Bronchial epithelial cell (primary cell): ENCODE results near the gene MAP3K5. TPM values are rescaled to one million over a fixed set of nuclear protein-coding genes. Genes with fewer than 3 reads are reported as not detected.

Experiments
- DNase-seq: peaks from one replicate; pipeline ENCODE4 v3.0.0-alpha.2; 2010; ENCODE audit warnings: low read depth
- FAIRE-seq: peaks from 2 replicates; lab custom pipeline; 2011; peaks lifted over from hg19 to GRCh38; lab: Jason Lieb, UNC
- H3K27me3 ChIP-seq: 2 replicates; pipeline ENCODE4 v1.5.1; 2011; ENCODE audit warnings: low read length; ENCODE audit not compliant: control insufficient read depth, insufficient read depth
- H3K36me3 ChIP-seq: 2 replicates; pipeline ENCODE4 v1.5.1; 2011; ENCODE audit warnings: low read length; ENCODE audit not compliant: control insufficient read depth, insufficient read depth
- H3K4me3 ChIP-seq: 2 replicates; pipeline ENCODE4 v1.5.1; 2011; ENCODE audit warnings: mild to moderate bottlenecking, low read depth, low read length, control low read depth
- total RNA-seq: library from RNA; depleted of rRNA; stranded (reverse); fragments of >200 nt; gene quantifications from 2 replicates; pipeline ENCODE4 v1.2.1, GENCODE V29; 2014
- TF ChIP-seq, protein P1 (sequence below): IDR thresholded peaks from 2 replicates; pipeline ENCODE4 v1.5.1; 2011; ENCODE audit warnings: mild to moderate bottlenecking, moderate library complexity, low read length, control low read depth, inconsistent platforms; ENCODE audit not compliant: insufficient read depth, severe bottlenecking

The MAP3K5 gene
- total RNA-seq, 1 donor from 2014 or later, result 8.2 TPM

DNA sequence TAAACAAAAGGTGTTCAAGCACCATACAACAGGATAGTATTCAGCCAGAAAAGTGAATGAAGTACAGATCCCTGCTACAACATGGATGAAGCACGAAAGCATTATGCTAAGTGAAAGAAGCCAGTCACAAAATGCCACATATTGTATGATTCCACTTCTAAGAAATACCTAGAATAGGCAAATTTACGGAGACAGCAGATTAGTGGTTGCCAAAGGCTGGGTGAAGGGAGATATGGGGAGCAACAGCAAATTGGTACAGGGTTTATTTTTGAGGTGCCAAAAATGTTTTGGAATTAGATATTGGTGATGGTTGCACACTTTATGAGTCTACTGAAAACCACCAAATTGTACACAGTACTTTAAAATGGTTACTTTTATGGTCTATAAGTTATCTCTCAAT lies 23.2 kb downstream of the MAP3K5 start:
- Histone ChIP-seq H3K27me3 (no peaks in the 10 kb centered on the region), H3K4me3 (no peak overlapping the region), H3K36me3 (no peaks in the 10 kb centered on the region)
- FAIRE-seq (no peak), DNase-seq (no peak)
- TF ChIP-seq, protein P1, sequence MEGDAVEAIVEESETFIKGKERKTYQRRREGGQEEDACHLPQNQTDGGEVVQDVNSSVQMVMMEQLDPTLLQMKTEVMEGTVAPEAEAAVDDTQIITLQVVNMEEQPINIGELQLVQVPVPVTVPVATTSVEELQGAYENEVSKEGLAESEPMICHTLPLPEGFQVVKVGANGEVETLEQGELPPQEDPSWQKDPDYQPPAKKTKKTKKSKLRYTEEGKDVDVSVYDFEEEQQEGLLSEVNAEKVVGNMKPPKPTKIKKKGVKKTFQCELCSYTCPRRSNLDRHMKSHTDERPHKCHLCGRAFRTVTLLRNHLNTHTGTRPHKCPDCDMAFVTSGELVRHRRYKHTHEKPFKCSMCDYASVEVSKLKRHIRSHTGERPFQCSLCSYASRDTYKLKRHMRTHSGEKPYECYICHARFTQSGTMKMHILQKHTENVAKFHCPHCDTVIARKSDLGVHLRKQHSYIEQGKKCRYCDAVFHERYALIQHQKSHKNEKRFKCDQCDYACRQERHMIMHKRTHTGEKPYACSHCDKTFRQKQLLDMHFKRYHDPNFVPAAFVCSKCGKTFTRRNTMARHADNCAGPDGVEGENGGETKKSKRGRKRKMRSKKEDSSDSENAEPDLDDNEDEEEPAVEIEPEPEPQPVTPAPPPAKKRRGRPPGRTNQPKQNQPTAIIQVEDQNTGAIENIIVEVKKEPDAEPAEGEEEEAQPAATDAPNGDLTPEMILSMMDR, result no peak

DNA sequence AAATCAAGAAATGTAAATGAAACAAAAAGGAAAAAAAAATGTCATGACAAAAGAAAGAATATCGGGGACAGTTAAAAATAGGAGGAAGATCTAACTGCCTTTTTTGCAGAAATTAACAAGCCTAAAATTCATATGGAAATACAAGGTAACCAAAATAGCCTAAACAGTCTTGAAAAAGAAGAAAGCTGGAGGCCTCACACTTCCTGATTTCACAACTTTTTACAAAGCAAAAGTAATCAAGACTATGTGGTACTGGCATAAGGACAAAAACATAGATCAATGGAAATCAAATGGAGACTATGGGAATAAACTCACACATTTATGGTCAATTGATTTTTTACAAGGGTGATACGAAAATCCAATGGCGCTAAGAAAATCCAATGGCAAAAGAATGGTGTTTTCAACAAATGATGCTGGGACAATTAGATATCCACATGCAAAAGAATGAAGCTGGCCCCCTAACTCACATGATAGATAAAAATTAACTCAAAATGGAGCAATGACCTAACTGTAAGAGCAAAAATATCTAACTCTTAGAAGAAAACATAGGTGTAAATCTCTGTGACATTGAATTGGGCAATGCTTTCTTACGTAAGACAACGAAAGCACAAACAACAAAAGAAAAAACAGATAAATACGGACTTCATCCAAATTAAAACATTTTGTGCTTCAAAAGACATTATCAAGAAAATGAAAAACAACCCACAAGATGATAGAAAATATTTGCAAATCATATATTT lies 24.5 kb downstream of the MAP3K5 start:
- Histone ChIP-seq H3K36me3 (no peaks in the 10 kb centered on the region), H3K27me3 (no peaks in the 10 kb centered on the region), H3K4me3 (no peak overlapping the region)
- DNase-seq (no peak), FAIRE-seq (no peak)
- TF ChIP-seq, protein P1, result no peak

DNA sequence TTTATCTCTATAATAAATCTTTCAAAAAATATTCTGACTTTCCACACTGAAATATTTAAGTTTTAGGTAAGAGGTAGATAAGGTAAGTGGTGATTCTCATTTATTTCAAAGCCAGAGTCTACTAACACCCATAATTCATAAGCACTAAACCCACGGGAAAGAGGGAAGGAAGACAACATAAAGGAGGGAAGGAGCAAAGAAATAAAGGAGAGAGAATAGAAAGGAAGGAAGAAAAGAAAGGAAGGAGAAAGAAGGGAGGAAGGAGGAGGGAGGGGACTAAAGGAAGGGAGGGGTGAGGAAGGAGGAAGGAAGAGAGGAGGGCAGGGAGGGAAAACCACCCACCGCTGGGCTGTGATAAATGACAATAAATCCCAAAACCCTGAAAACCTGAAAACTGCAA lies 25.2 kb downstream of the MAP3K5 start:
- no peaks in the 10 kb centered on the region for H3K27me3 ChIP-seq
- no peak overlapping the region for H3K4me3 ChIP-seq
- TF ChIP-seq, protein P1, result no peak
- FAIRE-seq (no peak), DNase-seq (no peak)
- no peaks in the 10 kb centered on the region for H3K36me3 ChIP-seq

DNA sequence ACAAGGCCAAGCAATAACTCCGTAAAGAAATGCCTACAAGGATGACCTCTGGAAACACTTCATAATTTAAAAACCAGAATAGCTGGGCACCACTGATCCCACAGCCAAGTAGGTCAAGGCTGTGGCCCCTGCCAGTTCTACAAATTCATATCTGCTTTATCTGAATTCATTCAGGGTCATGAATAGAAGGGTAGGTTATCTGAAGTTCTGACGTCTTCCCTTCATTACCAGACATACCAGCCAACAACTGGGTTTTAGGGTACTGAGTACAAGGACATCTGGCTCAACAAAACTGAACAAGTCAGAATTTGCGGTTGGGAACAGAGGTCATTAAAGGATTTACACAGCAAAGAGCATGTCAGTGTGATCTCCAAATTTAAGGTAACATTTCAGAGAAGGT lies 26.0 kb downstream of the MAP3K5 start:
- TF ChIP-seq, protein P1, result no peak
- Histone ChIP-seq H3K4me3 (no peak overlapping the region), H3K27me3 (no peaks in the 10 kb centered on the region), H3K36me3 (no peaks in the 10 kb centered on the region)
- FAIRE-seq (no peak), DNase-seq (no peak)

DNA sequence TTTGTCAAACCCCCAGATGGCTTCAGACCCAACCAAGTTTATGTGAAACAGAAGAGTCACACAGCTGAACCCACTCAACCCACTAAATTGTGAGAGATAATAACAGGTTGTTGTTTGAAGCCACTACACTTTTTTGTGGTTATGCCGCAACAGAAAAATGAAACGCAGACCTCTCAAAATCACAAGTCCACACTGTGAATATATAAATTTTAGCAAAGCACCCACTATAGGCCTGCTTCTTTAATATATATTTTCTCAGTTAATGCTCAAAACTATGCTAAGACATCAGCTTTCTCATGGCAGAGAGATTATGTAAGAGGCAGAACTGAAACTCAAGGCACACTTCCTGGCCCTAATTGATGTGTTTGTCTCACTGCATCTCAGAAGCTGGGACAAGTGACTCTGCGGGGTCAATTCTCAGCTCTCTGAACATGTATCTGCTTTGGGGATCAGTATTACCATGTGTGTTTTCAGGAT lies 27.7 kb downstream of the MAP3K5 start:
- TF ChIP-seq, protein P1, result no peak
- H3K4me3 ChIP-seq, result no peak overlapping the region
- no peaks in the 10 kb centered on the region for H3K27me3 ChIP-seq
- DNase-seq (no peak), FAIRE-seq (no peak)
- H3K36me3 ChIP-seq, result no peaks in the 10 kb centered on the region
